ENCODE results near the gene CDC42EP3.
A peak's percentile ranks its signal among the peaks of the same experiment; 100 is the strongest.

CDC42EP3 gene

GRCh38 chr2:37671009-37671815 is at the start of gene CDC42EP3:
Gene CDC42EP3, minus strand, starts transcription at chr2:37671642. Its CDS starts 25,055 bp downstream, at chr2:37646587.
- DNase-seq (peak; percentile 77), ATAC-seq (peak; percentile 65)
- Mint-ChIP-seq H3K27me3 (no peaks in the 10 kb centered on the region), H3K27ac (peak within 1 kb of the TSS; percentile 84), H3K36me3 (ENCODE audit: low read depth) (peaks cover 9% of the 10 kb centered on the region), H3K9me3 (no peaks in the 10 kb centered on the region), H3K4me1 (peaks cover 58% of the 10 kb centered on the region), H3K4me3 (peak within 1 kb of the TSS; percentile 89)

DNA sequence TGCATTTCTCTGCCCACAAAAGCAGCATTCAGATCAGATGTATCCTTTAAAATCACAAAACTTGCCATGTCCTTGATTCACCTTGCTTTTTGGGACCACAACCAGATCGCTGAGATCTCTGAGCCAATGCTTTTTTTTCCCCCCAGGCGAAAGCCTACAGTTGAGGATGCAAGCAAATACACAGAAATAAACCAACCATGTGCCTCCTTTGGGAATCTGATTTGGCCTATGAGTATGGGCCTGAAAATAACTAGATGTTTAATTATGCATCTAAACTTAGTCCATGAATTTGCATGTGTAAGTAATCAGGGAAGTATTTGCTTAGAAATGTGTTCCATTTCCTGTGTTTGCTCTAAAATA is 49.7 kb upstream of the CDC42EP3 start:
- Mint-ChIP-seq H3K27ac (no peak overlapping the region), H3K4me1 (peaks cover 4% of the 10 kb centered on the region), H3K27me3 (no peaks in the 10 kb centered on the region), H3K36me3 (ENCODE audit: low read depth) (peaks cover 3% of the 10 kb centered on the region), H3K9me3 (peaks cover 7% of the 10 kb centered on the region), H3K4me3 (no peak overlapping the region)
- ATAC-seq (no peak), DNase-seq (no peak)

GRCh38 chr2:37720533-37721200 is 49.2 kb upstream of the CDC42EP3 start:
- Mint-ChIP-seq H3K4me1 (peaks cover 4% of the 10 kb centered on the region), H3K27ac (no peak overlapping the region), H3K27me3 (no peaks in the 10 kb centered on the region), H3K4me3 (no peak overlapping the region), H3K36me3 (ENCODE audit: low read depth) (peaks cover 5% of the 10 kb centered on the region), H3K9me3 (peaks cover 12% of the 10 kb centered on the region)
- DNase-seq (no peak), ATAC-seq (no peak)

DNA sequence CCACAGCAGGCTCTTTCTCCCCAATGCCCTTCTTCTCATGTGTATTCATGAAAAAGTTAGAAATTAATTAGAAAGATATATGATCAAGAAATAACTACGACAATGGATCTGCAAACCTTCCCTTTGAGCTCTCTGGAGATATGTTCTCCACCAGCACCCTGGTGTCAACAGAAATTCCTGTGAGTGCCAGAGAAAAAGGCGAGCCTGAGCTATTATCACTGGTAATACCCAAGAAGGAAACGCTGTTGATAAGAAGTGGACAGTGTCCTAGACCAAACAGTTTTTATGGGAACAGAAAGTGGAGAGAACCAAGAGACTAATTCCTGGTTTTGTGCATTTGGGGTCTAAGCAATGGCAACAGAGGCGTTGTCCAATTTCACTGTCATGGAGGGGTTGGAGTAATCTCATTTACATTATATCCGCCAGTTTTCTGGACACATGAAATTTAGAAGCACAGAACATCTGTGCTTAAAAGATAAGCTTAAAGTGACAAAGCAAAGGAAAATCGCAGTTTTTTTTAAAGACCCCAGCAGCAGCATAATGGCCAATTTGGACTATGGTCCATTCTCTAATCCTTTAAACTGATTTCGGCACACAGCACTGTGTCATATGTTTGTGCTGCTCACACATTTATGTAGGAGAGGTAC is 47.2 kb upstream of the CDC42EP3 start:
- H3K4me1 Mint-ChIP-seq = peaks cover 8% of the 10 kb centered on the region
- no peaks in the 10 kb centered on the region for H3K27me3 Mint-ChIP-seq
- no peak for ATAC-seq
- no peak overlapping the region for H3K4me3 Mint-ChIP-seq
- no peak for DNase-seq
- H3K27ac Mint-ChIP-seq = no peak overlapping the region
- peaks cover 28% of the 10 kb centered on the region for H3K9me3 Mint-ChIP-seq
- H3K36me3 Mint-ChIP-seq (ENCODE audit: low read depth) = peaks cover 9% of the 10 kb centered on the region

GRCh38 chr2:37713258-37713700 is 41.8 kb upstream of the CDC42EP3 start:
- Mint-ChIP-seq H3K4me1 (peaks cover 30% of the 10 kb centered on the region), H3K27me3 (no peaks in the 10 kb centered on the region)
- DNase-seq = peak; percentile 13

GRCh38 chr2:37711831-37712230 is 40.4 kb upstream of the CDC42EP3 start:
- H3K4me3 Mint-ChIP-seq = no peak overlapping the region
- DNase-seq = no peak
- peaks cover 24% of the 10 kb centered on the region for H3K9me3 Mint-ChIP-seq
- peak overlapping the region; percentile 53 for H3K27ac Mint-ChIP-seq
- ATAC-seq = no peak
- H3K36me3 Mint-ChIP-seq (ENCODE audit: low read depth) = peaks cover 9% of the 10 kb centered on the region
- H3K4me1 Mint-ChIP-seq = peaks cover 41% of the 10 kb centered on the region
- no peaks in the 10 kb centered on the region for H3K27me3 Mint-ChIP-seq

More at GRCh38 chr2:37713258-37713700, 41.8 kb upstream of the CDC42EP3 start:
- peak overlapping the region; percentile 78 for H3K27ac Mint-ChIP-seq
- ATAC-seq = peak; percentile 91
- peak overlapping the region; percentile 23 for H3K4me3 Mint-ChIP-seq
- peaks cover 9% of the 10 kb centered on the region for H3K36me3 Mint-ChIP-seq (ENCODE audit: low read depth)
- H3K9me3 Mint-ChIP-seq = peaks cover 24% of the 10 kb centered on the region

DNA sequence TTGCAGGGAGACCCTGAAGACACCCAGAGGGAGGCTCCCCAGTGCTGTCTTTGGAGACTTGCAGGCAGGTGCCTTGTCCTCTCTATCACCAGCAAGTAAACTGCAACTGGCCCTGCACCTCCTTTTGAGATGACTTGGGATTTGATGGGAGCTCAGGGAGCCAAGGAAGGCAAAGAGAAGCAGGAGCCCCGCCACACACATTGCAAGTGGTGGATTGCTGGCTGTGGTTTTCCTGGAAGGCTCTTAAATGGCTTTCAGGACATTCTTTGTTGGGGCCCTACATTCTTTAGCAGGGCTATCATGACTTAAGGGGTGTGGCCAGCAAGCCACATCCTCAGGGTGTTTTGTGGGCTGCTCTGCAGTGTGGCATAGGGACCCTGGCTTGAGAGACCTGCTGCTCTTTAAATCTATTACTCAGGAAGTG is 39.9 kb upstream of the CDC42EP3 start:
- DNase-seq = peak; percentile 29
- Mint-ChIP-seq H3K4me3 (no peak overlapping the region), H3K27ac (no peak overlapping the region), H3K27me3 (no peaks in the 10 kb centered on the region), H3K4me1 (peaks cover 46% of the 10 kb centered on the region), H3K9me3 (peaks cover 22% of the 10 kb centered on the region), H3K36me3 (ENCODE audit: low read depth) (peaks cover 7% of the 10 kb centered on the region)
- peak; percentile 75 for ATAC-seq

GRCh38 chr2:37709111-37709510 is 37.7 kb upstream of the CDC42EP3 start:
- H3K27ac Mint-ChIP-seq = no peak overlapping the region
- H3K27me3 Mint-ChIP-seq = no peaks in the 10 kb centered on the region
- H3K4me3 Mint-ChIP-seq = no peak overlapping the region
- ATAC-seq (no peak), DNase-seq (no peak)
- peaks cover 3% of the 10 kb centered on the region for H3K9me3 Mint-ChIP-seq
- peaks cover 50% of the 10 kb centered on the region for H3K4me1 Mint-ChIP-seq
- H3K36me3 Mint-ChIP-seq (ENCODE audit: low read depth) = peaks cover 2% of the 10 kb centered on the region

- Mint-ChIP-seq H3K4me1 (peaks cover 42% of the 10 kb centered on the region), H3K36me3 (ENCODE audit: low read depth) (no peaks in the 10 kb centered on the region), H3K27me3 (no peaks in the 10 kb centered on the region), H3K27ac (no peak overlapping the region), H3K4me3 (no peak overlapping the region), H3K9me3 (no peaks in the 10 kb centered on the region)
- ATAC-seq (no peak), DNase-seq (no peak)
Observed at GRCh38 chr2:37708146-37708545, 36.7 kb upstream of the CDC42EP3 start.

DNA sequence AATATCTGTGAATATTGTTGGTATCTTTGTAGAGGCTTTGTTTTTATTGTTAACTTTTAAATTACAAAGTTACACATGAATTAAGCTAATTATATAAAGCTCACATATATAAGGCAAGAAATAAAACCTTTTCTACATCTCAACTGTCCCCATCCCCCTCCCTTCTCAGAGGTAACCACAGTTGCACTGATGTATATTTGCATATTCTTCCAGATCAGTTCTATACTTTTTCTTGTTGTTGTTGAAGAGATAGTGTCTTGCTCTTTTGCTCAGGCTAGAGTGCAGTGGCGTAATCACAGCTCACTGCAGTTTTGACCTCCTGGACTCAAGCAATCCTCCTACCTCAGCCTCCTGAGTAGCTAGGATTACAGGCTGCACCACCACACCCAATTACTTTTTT is 36.0 kb upstream of the CDC42EP3 start:
- no peaks in the 10 kb centered on the region for H3K36me3 Mint-ChIP-seq (ENCODE audit: low read depth)
- H3K9me3 Mint-ChIP-seq = no peaks in the 10 kb centered on the region
- H3K4me3 Mint-ChIP-seq = no peak overlapping the region
- no peaks in the 10 kb centered on the region for H3K27me3 Mint-ChIP-seq
- DNase-seq (no peak), ATAC-seq (no peak)
- no peak overlapping the region for H3K27ac Mint-ChIP-seq
- peaks cover 37% of the 10 kb centered on the region for H3K4me1 Mint-ChIP-seq

DNA sequence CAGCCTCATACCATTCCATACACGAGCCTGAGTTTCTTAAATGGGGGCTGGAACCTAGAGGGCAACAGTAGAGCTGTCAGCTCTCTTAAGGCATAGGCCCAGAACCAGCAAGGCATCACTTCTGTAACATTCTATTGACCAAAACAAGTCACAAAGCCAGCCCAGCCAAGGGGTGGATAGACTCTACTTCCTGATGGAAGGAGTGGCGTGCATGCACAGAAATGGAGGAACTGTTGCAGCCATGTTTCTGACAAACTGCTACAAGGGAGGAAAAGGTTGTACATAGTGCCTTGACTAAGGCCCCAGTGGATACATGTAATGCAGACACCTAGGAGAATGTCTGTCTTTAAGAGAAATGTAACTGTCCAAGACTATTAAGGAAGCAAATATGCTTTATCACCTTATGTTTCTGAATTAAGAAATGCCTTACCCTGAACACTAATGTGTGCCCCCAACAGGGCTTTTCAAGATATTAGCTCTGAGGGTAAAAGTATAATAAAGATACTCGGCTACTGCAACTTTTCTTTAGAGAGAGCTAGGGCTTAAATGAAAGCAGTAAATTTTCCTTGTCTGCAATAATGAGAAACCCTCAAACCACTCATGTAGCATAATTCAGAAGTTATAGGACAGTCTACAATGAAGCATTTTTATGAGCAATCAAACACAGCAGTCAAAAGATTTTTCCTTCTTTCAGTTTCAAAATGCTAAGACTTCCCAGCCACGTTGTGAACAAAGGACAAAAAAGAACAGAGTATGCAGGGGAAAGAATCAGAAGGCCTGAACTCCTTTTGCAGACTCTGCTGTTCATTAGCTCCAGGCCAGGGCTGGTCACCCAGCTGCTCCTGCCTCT is 35.1 kb upstream of the CDC42EP3 start:
- ATAC-seq (peak; percentile 47), DNase-seq (no peak)
- Mint-ChIP-seq H3K4me1 (peaks cover 30% of the 10 kb centered on the region), H3K27ac (peak overlapping the region; percentile 46), H3K4me3 (no peak overlapping the region), H3K36me3 (ENCODE audit: low read depth) (no peaks in the 10 kb centered on the region), H3K9me3 (peaks cover 7% of the 10 kb centered on the region), H3K27me3 (no peaks in the 10 kb centered on the region)

- no peak overlapping the region for H3K4me3 Mint-ChIP-seq
- no peak overlapping the region for H3K27ac Mint-ChIP-seq
- H3K9me3 Mint-ChIP-seq = peaks cover 8% of the 10 kb centered on the region
- ATAC-seq = no peak
- H3K27me3 Mint-ChIP-seq = no peaks in the 10 kb centered on the region
- H3K36me3 Mint-ChIP-seq (ENCODE audit: low read depth) = no peaks in the 10 kb centered on the region
- no peak for DNase-seq
- H3K4me1 Mint-ChIP-seq = peaks cover 20% of the 10 kb centered on the region
Observed at GRCh38 chr2:37705191-37705590, 33.7 kb upstream of the CDC42EP3 start.

DNA sequence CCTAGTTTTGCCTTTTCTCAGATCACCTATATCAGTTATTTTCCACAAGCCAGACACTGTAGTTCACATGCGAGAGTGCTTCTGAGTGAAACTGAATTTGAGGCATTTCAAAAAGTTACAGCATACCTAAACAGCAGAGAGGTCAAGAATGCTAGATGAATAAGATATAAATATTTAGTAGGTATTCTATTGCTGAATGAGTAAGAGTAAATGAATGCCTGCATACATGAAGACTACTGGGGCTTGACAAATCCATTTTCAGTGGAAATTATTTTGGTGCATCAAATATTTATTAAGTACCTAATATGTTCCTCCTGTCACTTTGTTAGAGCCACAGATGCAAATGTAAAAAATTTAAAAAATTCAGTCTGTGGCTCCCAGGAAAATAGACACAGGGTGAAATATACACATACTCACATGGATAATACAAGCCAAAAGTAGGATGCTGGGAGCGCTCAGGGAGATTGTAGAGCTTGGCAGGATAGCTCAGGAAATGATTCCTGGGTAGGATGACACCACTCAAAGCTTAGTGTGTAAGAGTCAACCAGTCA is 27.6 kb upstream of the CDC42EP3 start:
- H3K27ac Mint-ChIP-seq = no peak overlapping the region
- ATAC-seq (no peak), DNase-seq (no peak)
- H3K4me1 Mint-ChIP-seq = no peaks in the 10 kb centered on the region
- no peaks in the 10 kb centered on the region for H3K27me3 Mint-ChIP-seq
- no peak overlapping the region for H3K4me3 Mint-ChIP-seq
- no peaks in the 10 kb centered on the region for H3K36me3 Mint-ChIP-seq (ENCODE audit: low read depth)
- peaks cover 8% of the 10 kb centered on the region for H3K9me3 Mint-ChIP-seq

DNA sequence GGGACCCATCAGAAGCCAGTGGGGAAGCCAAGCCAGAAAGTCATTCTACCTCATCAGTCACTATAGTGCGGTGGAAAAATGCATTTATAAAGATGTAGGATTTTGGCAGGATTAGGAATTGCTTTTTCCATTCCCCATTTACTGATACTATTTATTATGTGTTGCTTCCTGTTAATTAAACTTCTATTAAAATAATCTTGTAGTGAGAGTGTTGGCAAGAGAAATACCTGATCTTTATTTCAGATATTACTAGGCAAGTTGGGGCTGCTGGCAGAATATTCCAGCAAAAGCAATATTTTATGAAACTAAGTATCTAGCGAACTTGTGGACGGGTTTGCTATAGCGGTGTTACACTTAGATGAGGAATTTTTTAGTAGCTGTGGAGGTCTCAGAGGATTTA is 23.9 kb upstream of the CDC42EP3 start:
- ATAC-seq (no peak), DNase-seq (no peak)
- H3K27ac Mint-ChIP-seq = no peak overlapping the region
- no peaks in the 10 kb centered on the region for H3K36me3 Mint-ChIP-seq (ENCODE audit: low read depth)
- H3K4me1 Mint-ChIP-seq = no peaks in the 10 kb centered on the region
- H3K27me3 Mint-ChIP-seq = no peaks in the 10 kb centered on the region
- H3K9me3 Mint-ChIP-seq = no peaks in the 10 kb centered on the region
- H3K4me3 Mint-ChIP-seq = no peak overlapping the region
